ENCODE measurements around the gene MAP3K20. TPM values are rescaled to one million over a fixed set of nuclear protein-coding genes. Genes with fewer than 3 reads are reported as not detected.
"Not testable (repeated sequence)": the region's sequence is repeated elsewhere in the genome, so short reads cannot be mapped to it uniquely, and the experiment has no call there.

The MAP3K20 gene
- total and polyA plus RNA-seq, 2 donors (not counting 1 experiment from before 2014, with no cell fraction given) = 105 to 138 TPM

DNA sequence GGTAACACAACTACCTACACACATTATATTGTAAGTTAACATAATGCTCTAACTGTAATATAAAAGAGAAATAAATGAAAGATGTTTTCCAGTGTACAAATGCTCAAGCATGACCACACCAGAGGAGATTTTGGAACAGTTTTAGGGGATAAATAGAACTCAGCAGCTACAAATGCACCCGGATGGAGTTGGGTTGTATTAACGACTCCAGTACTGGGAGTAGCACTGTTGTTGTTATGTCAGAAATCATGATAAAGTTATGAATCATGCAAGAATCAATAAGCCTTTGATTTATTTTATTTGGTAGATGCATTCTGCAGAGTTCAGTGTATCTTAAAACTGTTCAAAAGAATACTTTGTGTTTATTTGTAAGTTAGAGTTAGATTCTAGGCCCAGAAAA, 126.9 kb downstream of the MAP3K20 start:
- no peak overlapping the region for H3K4me3 ChIP-seq (replicated peaks in 1 of 4; ENCODE audit: control extremely low read depth in 1 of 4, insufficient read depth in 1 of 4, low read depth in 3 of 4, low read length in 4 of 4)
- no peaks in the 10 kb centered on the region for H4K20me1 ChIP-seq (ENCODE audit: control insufficient read depth, extremely low read depth, insufficient read depth, low read length)
- no peaks in the 10 kb centered on the region for H3K4me1 ChIP-seq (ENCODE audit: control insufficient read depth, extremely low read depth, insufficient read depth, low read length)
- TF ChIP-seq EZH2 (IDR thresholded peaks at IDR 0.05; ENCODE audit: low read length, missing control alignments) = no peak
- TF ChIP-seq, protein P1, sequence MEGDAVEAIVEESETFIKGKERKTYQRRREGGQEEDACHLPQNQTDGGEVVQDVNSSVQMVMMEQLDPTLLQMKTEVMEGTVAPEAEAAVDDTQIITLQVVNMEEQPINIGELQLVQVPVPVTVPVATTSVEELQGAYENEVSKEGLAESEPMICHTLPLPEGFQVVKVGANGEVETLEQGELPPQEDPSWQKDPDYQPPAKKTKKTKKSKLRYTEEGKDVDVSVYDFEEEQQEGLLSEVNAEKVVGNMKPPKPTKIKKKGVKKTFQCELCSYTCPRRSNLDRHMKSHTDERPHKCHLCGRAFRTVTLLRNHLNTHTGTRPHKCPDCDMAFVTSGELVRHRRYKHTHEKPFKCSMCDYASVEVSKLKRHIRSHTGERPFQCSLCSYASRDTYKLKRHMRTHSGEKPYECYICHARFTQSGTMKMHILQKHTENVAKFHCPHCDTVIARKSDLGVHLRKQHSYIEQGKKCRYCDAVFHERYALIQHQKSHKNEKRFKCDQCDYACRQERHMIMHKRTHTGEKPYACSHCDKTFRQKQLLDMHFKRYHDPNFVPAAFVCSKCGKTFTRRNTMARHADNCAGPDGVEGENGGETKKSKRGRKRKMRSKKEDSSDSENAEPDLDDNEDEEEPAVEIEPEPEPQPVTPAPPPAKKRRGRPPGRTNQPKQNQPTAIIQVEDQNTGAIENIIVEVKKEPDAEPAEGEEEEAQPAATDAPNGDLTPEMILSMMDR (conservative IDR thresholded peaks at IDR 0.05 in 1 of 2, IDR thresholded peaks at IDR 0.05 in 1 of 2; ENCODE audit: low read depth in 1 of 2, low read length in 2 of 2) = no peak
- no peak overlapping the region for H3K27ac ChIP-seq (ENCODE audit: insufficient read depth, low read length)
- H3K4me2 ChIP-seq (ENCODE audit: extremely low read depth, insufficient read depth, low read length) = no peak overlapping the region
- no peak for DNase-seq (ENCODE audit: low read depth in 2 of 2)
- no peaks in the 10 kb centered on the region for H3K27me3 ChIP-seq (ENCODE audit: control insufficient read depth, insufficient read depth, low read length)
- H3K9me3 ChIP-seq (ENCODE audit: control insufficient read depth, insufficient read depth, low read depth, low read length) = no peaks in the 10 kb centered on the region
- no peaks in the 10 kb centered on the region for H3K36me3 ChIP-seq (ENCODE audit: control insufficient read depth, insufficient read depth, low read length)
- no peak overlapping the region for H2AFZ ChIP-seq (ENCODE audit: low read length)
- H3K9ac ChIP-seq (ENCODE audit: insufficient read depth, low read length) = no peak overlapping the region
- H3K79me2 ChIP-seq (ENCODE audit: control insufficient read depth, insufficient read depth, low read length) = no peaks in the 10 kb centered on the region

DNA sequence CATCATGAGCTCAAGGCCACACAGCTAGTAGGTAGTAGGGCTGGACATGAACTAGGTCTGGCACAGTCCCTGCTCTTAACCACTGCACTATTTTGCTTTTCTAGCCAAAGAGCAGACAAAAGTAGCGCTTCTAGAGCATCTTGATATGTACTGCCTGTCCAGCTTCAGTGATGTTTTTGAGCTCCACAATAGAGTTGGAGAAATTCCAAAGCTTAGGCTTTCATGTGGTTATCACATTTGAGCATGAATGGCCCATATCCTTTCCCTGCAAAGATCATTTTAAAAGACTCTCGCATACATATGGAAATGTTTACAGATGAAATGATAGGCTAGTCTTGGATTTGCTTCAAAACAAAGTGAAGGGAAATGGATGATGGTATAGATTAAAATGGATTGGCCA, 128.7 kb downstream of the MAP3K20 start:
- no peaks in the 10 kb centered on the region for H3K36me3 ChIP-seq (ENCODE audit: control insufficient read depth, insufficient read depth, low read length)
- H3K9ac ChIP-seq (ENCODE audit: insufficient read depth, low read length) = no peak overlapping the region
- H3K4me3 ChIP-seq (replicated peaks in 1 of 4; ENCODE audit: control extremely low read depth in 1 of 4, insufficient read depth in 1 of 4, low read depth in 3 of 4, low read length in 4 of 4) = no peak overlapping the region
- H3K4me1 ChIP-seq (ENCODE audit: control insufficient read depth, extremely low read depth, insufficient read depth, low read length) = no peaks in the 10 kb centered on the region
- H3K27me3 ChIP-seq (ENCODE audit: control insufficient read depth, insufficient read depth, low read length) = no peaks in the 10 kb centered on the region
- H2AFZ ChIP-seq (ENCODE audit: low read length) = no peak overlapping the region
- H3K9me3 ChIP-seq (ENCODE audit: control insufficient read depth, insufficient read depth, low read depth, low read length) = no peaks in the 10 kb centered on the region
- TF ChIP-seq EZH2 (IDR thresholded peaks at IDR 0.05; ENCODE audit: low read length, missing control alignments) = no peak
- TF ChIP-seq, protein P1 (conservative IDR thresholded peaks at IDR 0.05 in 1 of 2, IDR thresholded peaks at IDR 0.05 in 1 of 2; ENCODE audit: low read depth in 1 of 2, low read length in 2 of 2) = no peak
- peak in 1 of 2 donors; percentile 37 for DNase-seq (ENCODE audit: low read depth in 2 of 2)
- no peaks in the 10 kb centered on the region for H3K79me2 ChIP-seq (ENCODE audit: control insufficient read depth, insufficient read depth, low read length)
- no peak overlapping the region for H3K27ac ChIP-seq (ENCODE audit: insufficient read depth, low read length)
- H3K4me2 ChIP-seq (ENCODE audit: extremely low read depth, insufficient read depth, low read length) = no peak overlapping the region
- H4K20me1 ChIP-seq (ENCODE audit: control insufficient read depth, extremely low read depth, insufficient read depth, low read length) = no peaks in the 10 kb centered on the region

DNA sequence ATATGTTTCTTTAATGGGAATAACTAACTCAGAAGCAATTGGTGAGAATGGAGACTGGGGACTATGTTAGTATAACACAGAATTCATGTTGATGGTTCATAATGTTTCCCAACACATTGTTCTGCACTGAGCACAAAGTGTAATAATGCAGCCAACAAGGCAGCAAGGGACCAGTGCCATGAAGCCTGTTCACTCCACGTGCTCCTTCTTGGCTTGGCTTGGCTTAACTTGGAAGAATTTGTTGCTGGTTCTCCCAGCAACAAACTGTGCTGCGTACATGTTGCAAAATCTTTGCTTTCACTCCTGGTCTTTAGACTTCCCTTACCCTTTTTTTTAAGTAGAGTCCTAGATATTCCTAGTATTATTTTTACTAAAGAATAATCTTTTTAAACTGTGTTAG, 129.7 kb downstream of the MAP3K20 start:
- Histone ChIP-seq H3K79me2 (ENCODE audit: control insufficient read depth, insufficient read depth, low read length) (no peaks in the 10 kb centered on the region), H3K4me3 (replicated peaks in 1 of 4; ENCODE audit: control extremely low read depth in 1 of 4, insufficient read depth in 1 of 4, low read depth in 3 of 4, low read length in 4 of 4) (no peak overlapping the region), H3K36me3 (ENCODE audit: control insufficient read depth, insufficient read depth, low read length) (no peaks in the 10 kb centered on the region), H3K27ac (ENCODE audit: insufficient read depth, low read length) (no peak overlapping the region), H4K20me1 (ENCODE audit: control insufficient read depth, extremely low read depth, insufficient read depth, low read length) (no peaks in the 10 kb centered on the region), H3K27me3 (ENCODE audit: control insufficient read depth, insufficient read depth, low read length) (no peaks in the 10 kb centered on the region), H3K4me2 (ENCODE audit: extremely low read depth, insufficient read depth, low read length) (no peak overlapping the region), H3K9ac (ENCODE audit: insufficient read depth, low read length) (no peak overlapping the region), H2AFZ (ENCODE audit: low read length) (no peak overlapping the region), H3K9me3 (ENCODE audit: control insufficient read depth, insufficient read depth, low read depth, low read length) (no peaks in the 10 kb centered on the region), H3K4me1 (ENCODE audit: control insufficient read depth, extremely low read depth, insufficient read depth, low read length) (peaks cover 3% of the 10 kb centered on the region)
- DNase-seq (ENCODE audit: low read depth in 2 of 2) = peak in 1 of 2 donors; percentile 96
- no peak for TF ChIP-seq EZH2 (IDR thresholded peaks at IDR 0.05; ENCODE audit: low read length, missing control alignments)
- TF ChIP-seq, protein P1 (conservative IDR thresholded peaks at IDR 0.05 in 1 of 2, IDR thresholded peaks at IDR 0.05 in 1 of 2; ENCODE audit: low read depth in 1 of 2, low read length in 2 of 2) = no peak

DNA sequence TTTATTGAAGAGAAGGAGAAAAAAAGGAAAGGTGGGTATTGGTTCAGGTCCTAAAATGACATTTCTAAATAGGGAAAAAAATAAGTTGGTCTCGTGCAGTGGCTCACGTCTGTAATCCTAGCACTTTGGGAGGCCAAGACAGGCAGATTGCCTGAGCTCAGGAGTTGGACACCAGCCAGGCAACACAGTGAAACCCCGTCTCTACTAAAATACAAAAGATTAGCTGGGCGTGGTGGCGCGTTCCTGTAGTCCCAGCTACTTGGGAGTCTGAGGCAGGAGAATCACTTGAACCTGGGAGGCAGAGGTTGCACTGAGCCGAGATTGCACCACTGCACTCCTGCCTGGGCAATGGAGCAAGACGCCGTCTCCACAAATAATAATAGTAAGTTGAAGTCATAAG, 131.5 kb downstream of the MAP3K20 start:
- H4K20me1 ChIP-seq (ENCODE audit: control insufficient read depth, extremely low read depth, insufficient read depth, low read length); DNase-seq (ENCODE audit: low read depth in 2 of 2); H3K4me2 ChIP-seq (ENCODE audit: extremely low read depth, insufficient read depth, low read length); H3K4me3 ChIP-seq (replicated peaks in 1 of 4; ENCODE audit: control extremely low read depth in 1 of 4, insufficient read depth in 1 of 4, low read depth in 3 of 4, low read length in 4 of 4); H3K9me3 ChIP-seq (ENCODE audit: control insufficient read depth, insufficient read depth, low read depth, low read length); H3K4me1 ChIP-seq (ENCODE audit: control insufficient read depth, extremely low read depth, insufficient read depth, low read length); H3K9ac ChIP-seq (ENCODE audit: insufficient read depth, low read length); H3K36me3 ChIP-seq (ENCODE audit: control insufficient read depth, insufficient read depth, low read length); H2AFZ ChIP-seq (ENCODE audit: low read length); H3K79me2 ChIP-seq (ENCODE audit: control insufficient read depth, insufficient read depth, low read length); H3K27ac ChIP-seq (ENCODE audit: insufficient read depth, low read length); H3K27me3 ChIP-seq (ENCODE audit: control insufficient read depth, insufficient read depth, low read length): not testable (repeated sequence)
